HUES6 (cell line): ENCODE data around the gene ABCB1.

Experiments
- H3K27ac ChIP-seq: 2 replicates; pipeline ENCODE4 v1.7.0; 2013; ENCODE audit warnings: low read depth, mild to moderate bottlenecking, low read length, inconsistent platforms
- H3K27me3 ChIP-seq: 2 replicates; pipeline ENCODE4 v1.6.1; 2013; ENCODE audit warnings: low read length; ENCODE audit not compliant: control insufficient read depth, insufficient read depth
- H3K36me3 ChIP-seq: 2 replicates; pipeline ENCODE4 v1.6.1; 2013; ENCODE audit warnings: low read length; ENCODE audit not compliant: control insufficient read depth, insufficient read depth
- H3K4me1 ChIP-seq: 2 replicates; pipeline ENCODE4 v1.6.1; 2013; ENCODE audit warnings: low read length; ENCODE audit not compliant: control insufficient read depth, insufficient read depth
- H3K4me3 ChIP-seq: 2 replicates; pipeline ENCODE4 v1.5.1; 2013; ENCODE audit warnings: low read depth, low read length
- H3K9ac ChIP-seq: one replicate; pipeline ENCODE4 v1.6.1; 2013; ENCODE audit warnings: mild to moderate bottlenecking, low read length
- H3K9me3 ChIP-seq: 2 replicates; pipeline ENCODE4 v1.6.1; 2013; ENCODE audit warnings: low read depth, low read length; ENCODE audit not compliant: control insufficient read depth, insufficient read depth

The ABCB1 gene

DNA sequence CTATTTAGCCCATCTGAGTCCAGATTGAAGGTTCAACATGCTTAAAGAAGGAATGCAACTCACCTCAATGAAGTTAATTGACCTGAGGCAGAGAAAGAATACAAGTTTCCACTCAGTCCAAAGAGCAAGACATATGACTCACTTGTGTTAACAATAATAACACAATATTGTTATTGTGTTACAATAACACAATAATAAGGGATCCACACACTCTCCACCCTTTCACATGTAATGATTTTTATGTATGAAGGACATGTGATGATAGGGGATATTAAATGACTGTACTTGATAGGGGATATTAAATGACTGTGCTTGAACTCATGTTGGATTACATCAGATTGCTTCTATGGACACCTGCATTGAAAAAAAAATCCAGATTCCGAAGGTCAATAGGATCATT, 3.6 kb upstream of the ABCB1 start:
- Histone ChIP-seq H3K27me3 (peaks cover 45% of the 10 kb centered on the region), H3K4me1 (no peaks in the 10 kb centered on the region), H3K27ac (no peak overlapping the region), H3K9ac (no peak overlapping the region), H3K4me3 (no peak overlapping the region), H3K36me3 (no peaks in the 10 kb centered on the region), H3K9me3 (no peaks in the 10 kb centered on the region)

DNA sequence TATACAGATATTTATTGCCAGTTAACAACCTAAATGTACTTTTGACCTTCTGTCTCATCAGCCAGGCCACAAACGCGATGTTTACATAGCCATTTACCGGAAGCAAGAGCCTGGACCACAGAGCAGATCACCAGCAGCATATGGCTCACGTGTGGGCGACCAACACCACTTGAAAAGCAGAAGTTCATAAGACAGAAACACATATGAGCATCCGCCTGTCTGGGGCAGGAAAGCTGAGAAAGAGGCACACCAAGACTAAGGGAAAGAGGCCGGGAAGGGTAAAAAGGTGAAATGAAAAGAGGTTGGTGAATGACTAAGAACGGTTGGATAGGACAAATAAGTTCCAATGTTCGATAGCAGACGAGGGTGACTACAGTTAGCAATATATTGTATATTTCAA, 1.3 kb downstream of the ABCB1 start:
- Histone ChIP-seq H3K9me3 (no peaks in the 10 kb centered on the region), H3K4me1 (no peaks in the 10 kb centered on the region), H3K36me3 (no peaks in the 10 kb centered on the region), H3K4me3 (no peak overlapping the region), H3K27me3 (peaks cover 68% of the 10 kb centered on the region), H3K27ac (no peak overlapping the region), H3K9ac (no peak overlapping the region)

DNA sequence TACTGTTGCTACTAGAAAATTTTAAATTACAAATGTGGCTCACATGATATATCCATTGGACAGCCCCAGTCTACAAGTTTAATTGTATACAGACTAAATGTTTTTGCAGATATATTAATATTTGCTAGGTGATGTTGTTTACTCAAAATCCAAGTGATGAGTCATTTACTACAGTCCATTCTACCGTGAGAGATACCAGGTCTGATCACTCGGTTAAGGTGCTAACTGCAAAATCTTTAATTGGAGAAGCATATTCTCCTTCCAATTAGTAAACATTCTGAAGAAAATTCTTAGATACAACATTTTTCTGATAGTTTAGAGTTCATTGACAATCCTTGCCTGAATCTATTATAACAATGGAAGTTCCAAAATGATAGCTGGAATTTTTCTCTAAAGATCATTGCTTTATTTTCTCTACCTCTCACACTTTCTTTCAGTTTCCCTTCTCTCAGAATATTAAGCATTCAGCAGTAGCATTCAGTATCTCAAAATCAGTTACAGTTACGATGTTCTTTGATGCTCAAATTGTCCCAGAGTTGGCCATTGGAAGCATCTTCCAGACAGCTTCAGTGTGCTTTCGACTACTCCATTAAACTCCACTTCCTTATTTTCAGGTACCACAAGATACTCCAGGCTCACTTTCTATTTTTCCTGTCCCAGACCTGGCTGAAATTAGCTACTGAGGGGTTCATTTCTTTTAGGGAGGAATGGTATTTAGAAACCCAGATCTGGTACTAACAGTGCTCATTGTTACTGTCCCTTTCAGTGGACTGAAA, 2.3 kb downstream of the ABCB1 start:
- Histone ChIP-seq H3K9ac (no peak overlapping the region), H3K4me1 (no peaks in the 10 kb centered on the region), H3K27me3 (peaks cover 64% of the 10 kb centered on the region), H3K27ac (no peak overlapping the region), H3K9me3 (no peaks in the 10 kb centered on the region), H3K4me3 (no peak overlapping the region), H3K36me3 (no peaks in the 10 kb centered on the region)

DNA sequence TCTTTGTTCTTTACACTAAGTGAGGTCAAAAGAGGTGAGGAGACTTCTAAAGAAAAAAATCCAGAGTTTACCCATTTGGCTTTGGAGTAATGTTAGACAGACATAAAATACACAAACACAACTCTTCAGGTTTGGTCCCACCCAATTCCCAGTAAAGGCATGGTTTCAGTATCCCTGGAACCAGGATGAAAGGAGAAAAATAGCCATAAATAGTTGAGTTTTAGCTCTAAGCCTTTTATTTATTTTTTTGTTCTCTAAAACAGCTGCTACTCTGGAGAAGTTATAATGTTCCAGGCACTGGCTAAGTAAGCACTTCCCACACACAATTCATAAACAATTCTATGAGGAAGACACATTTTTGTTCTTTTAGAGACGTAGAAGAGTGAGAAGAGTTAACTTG, 4.0 kb downstream of the ABCB1 start:
- no peak overlapping the region for H3K9ac ChIP-seq
- H3K4me3 ChIP-seq, result no peak overlapping the region
- no peaks in the 10 kb centered on the region for H3K9me3 ChIP-seq
- H3K27me3 ChIP-seq, result peaks cover 50% of the 10 kb centered on the region
- H3K4me1 ChIP-seq, result no peaks in the 10 kb centered on the region
- no peaks in the 10 kb centered on the region for H3K36me3 ChIP-seq
- H3K27ac ChIP-seq, result no peak overlapping the region

DNA sequence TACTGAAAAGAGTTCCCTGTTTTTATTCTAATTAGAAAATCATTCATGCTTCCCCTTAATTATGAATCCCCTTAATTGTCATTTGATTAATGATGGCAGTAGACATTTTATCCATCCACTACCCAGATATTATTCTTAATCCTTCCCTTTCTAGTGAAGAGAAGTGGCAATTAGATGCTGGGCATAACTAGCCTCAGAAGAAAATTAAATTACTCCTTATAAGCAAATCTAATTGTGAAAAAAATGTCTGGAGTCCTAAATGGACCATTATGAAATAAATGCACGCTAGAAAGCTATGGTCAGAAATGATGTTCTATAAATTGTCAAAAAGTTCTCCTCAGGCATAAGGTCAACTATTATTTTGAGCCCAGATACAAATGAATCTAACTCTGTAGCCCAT, 4.5 kb downstream of the ABCB1 start:
- H3K27me3 ChIP-seq, result peaks cover 44% of the 10 kb centered on the region
- no peak overlapping the region for H3K9ac ChIP-seq
- no peaks in the 10 kb centered on the region for H3K4me1 ChIP-seq
- no peaks in the 10 kb centered on the region for H3K9me3 ChIP-seq
- no peaks in the 10 kb centered on the region for H3K36me3 ChIP-seq
- H3K4me3 ChIP-seq, result no peak overlapping the region
- H3K27ac ChIP-seq, result no peak overlapping the region

DNA sequence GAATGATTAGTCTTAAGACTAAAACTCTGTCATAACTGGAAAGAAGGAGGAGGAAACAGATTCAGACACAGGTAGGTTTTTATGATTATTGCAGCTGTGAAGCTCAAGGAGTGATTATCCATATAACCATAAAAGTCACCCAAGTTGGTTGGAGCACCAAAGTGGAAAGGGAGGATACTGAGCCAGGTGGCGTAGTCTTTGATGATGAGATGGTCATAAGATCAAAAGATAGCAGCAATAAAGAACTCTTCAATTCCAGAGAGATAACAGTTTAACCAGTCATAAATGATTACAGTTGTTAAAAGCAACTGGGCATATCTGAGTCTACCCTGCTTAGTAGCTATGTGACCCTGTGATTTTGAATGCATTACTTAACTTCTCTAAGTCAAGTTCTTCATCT, 8.4 kb downstream of the ABCB1 start:
- Histone ChIP-seq H3K4me1 (no peaks in the 10 kb centered on the region), H3K27me3 (peaks cover 6% of the 10 kb centered on the region; the same call in 1 of the 2 replicates), H3K9ac (no peak overlapping the region), H3K4me3 (no peak overlapping the region), H3K27ac (no peak overlapping the region), H3K9me3 (no peaks in the 10 kb centered on the region), H3K36me3 (no peaks in the 10 kb centered on the region)

DNA sequence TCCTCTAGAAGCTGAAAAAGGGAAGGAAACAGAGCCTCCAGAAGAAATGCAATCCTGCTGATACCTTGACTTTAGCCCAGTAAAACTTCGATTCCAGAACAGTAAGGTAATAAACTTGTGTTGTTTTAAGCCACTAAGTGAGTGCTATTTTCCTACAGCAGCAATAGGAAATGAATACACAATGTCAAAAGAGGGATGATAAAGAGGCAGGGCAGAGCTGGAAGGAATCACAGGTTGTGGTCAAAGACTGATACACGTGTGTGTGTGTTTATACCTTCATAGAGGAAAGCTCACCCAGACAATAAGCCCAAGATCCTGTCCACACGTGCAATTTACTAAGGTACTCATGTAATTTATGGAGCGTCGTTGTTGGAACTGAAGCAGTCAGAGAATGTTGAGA, 9.5 kb downstream of the ABCB1 start:
- Histone ChIP-seq H3K9ac (no peak overlapping the region), H3K4me3 (no peak overlapping the region), H3K27me3 (peaks cover 3% of the 10 kb centered on the region; the same call in 1 of the 2 replicates), H3K27ac (no peak overlapping the region), H3K4me1 (no peaks in the 10 kb centered on the region), H3K9me3 (no peaks in the 10 kb centered on the region), H3K36me3 (no peaks in the 10 kb centered on the region)

DNA sequence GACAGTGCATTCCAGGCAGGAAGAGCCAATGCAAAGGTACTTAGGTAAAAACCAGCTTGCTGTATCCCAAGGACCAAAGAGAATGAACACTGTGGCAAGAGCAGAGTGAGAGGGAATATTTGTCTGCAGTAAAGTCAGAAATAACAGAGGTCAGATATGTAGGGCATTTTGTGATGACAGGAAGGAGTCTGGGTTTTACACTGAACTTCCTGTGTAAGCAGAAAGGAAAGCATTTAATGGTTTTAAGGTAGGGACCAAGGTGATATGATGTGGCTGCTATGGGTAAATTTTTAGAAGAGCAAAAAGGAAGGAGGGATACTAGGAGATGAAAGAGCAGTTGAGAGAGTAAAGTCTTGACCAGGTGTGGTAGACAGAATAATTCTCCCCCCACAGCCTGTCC, 10.1 kb downstream of the ABCB1 start:
- Histone ChIP-seq H3K9ac (no peak overlapping the region), H3K36me3 (no peaks in the 10 kb centered on the region), H3K9me3 (no peaks in the 10 kb centered on the region), H3K27me3 (no peaks in the 10 kb centered on the region; the same call in 1 of the 2 replicates), H3K4me1 (no peaks in the 10 kb centered on the region), H3K4me3 (no peak overlapping the region), H3K27ac (no peak overlapping the region)

DNA sequence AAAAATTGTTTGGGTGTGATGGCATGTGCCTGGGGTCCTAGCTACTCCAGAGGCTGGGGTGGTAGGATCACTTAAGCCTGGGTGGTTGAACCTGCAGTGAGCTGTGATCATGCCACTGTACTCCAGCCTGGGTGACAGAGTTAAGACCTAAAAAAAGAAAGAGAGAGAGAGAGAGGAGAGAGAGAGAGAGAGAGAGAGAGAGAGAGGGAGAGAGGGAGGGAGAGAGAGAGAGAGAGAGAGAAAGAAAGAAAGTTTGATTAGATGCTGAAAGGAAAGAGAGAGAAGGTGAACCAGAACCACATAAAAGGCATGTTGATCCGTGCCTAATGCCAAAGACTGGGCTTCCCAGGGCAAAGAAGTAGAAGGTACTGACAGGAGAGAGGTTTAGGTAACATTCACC, 11.1 kb downstream of the ABCB1 start:
- no peaks in the 10 kb centered on the region; the same call in 1 of the 2 replicates for H3K27me3 ChIP-seq
- H3K9ac ChIP-seq, result no peak overlapping the region
- H3K4me1 ChIP-seq, result no peaks in the 10 kb centered on the region
- no peaks in the 10 kb centered on the region for H3K9me3 ChIP-seq
- H3K27ac ChIP-seq, result no peak overlapping the region
- H3K36me3 ChIP-seq, result no peaks in the 10 kb centered on the region
- H3K4me3 ChIP-seq, result no peak overlapping the region

DNA sequence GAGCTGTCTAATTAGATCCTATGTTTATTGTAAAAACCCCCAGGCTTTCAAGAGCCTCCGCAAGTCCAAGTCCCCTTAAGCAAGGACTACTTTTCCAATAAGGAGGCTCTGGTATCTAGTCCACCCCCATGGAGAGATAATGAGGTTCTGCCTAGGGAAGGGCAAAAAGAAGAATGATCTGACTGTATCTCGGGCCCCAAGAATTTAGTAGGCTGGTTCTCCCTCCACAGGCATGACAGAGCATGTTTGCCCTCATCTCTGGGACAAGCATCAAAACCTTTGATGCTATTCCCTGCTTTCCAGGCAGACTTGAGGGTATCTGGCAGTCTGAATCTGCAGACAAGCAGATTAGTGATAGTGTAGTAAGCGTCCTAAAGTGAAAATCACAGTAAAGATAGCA, 19.0 kb downstream of the ABCB1 start:
- no peaks in the 10 kb centered on the region for H3K9me3 ChIP-seq
- no peak overlapping the region for H3K4me3 ChIP-seq
- H3K27me3 ChIP-seq, result no peaks in the 10 kb centered on the region
- no peaks in the 10 kb centered on the region for H3K4me1 ChIP-seq
- no peak overlapping the region for H3K9ac ChIP-seq
- H3K27ac ChIP-seq, result no peak overlapping the region
- no peaks in the 10 kb centered on the region for H3K36me3 ChIP-seq

DNA sequence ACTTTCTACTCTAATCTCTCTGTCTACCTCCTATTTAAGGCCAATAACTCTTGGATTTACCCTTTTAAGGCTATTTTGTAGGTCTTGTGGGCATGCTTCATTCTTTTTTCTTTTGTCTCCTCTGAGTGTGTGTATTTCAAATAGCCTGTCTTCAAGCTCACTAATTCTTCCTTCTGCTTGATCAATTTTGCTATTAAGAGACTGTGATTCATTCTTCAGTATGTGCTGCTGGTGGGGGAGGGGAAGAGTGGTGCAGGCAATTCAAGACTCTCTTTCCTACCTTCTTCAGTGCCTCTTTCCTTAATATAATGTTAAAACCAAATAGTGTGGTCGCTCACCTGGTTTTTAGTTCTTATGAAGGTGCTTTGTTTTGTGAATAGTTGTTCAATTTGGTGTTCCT, 20.0 kb downstream of the ABCB1 start:
- no peaks in the 10 kb centered on the region for H3K27me3 ChIP-seq
- no peaks in the 10 kb centered on the region for H3K36me3 ChIP-seq
- no peak overlapping the region for H3K4me3 ChIP-seq
- no peaks in the 10 kb centered on the region for H3K4me1 ChIP-seq
- no peak overlapping the region for H3K27ac ChIP-seq
- no peak overlapping the region for H3K9ac ChIP-seq
- H3K9me3 ChIP-seq, result no peaks in the 10 kb centered on the region
